Loucy (cell line): Measurements from ENCODE around the gene DDB1.

Experiments
- H2AFZ ChIP-seq: fragments of 200-600 bp; sonication (generic); 2 replicates; pipeline ENCODE4 v1.6.0; 2016; ENCODE audit warnings: antibody characterized with exemption, mild to moderate bottlenecking, low read length, moderate library complexity
- H3F3A ChIP-seq: fragments of 200-600 bp; 2 replicates; pipeline ENCODE4 v1.6.0; 2016; ENCODE audit warnings: antibody characterized with exemption, low read depth, mild to moderate bottlenecking
- H3K27me3 ChIP-seq: fragments of 200-600 bp; sonication (generic); 2 replicates; pipeline ENCODE4 v1.6.1; 2014; ENCODE audit warnings: low read length, mild to moderate bottlenecking; ENCODE audit not compliant: insufficient read depth, poor library complexity, severe bottlenecking
- H3K36me3 ChIP-seq: fragments of 200-600 bp; sonication (generic); 2 replicates; pipeline ENCODE4 v1.6.1; 2016; ENCODE audit warnings: low read length; ENCODE audit not compliant: insufficient read depth
- H3K4me1 ChIP-seq: fragments of 200-600 bp; sonication (generic); 2 replicates; pipeline ENCODE4 v1.5.1; 2014; ENCODE audit warnings: low read length, mild to moderate bottlenecking; ENCODE audit not compliant: insufficient read depth, poor library complexity, severe bottlenecking
- H3K4me2 ChIP-seq: fragments of 200-600 bp; sonication (generic); 2 replicates; pipeline ENCODE4 v1.6.0; 2014; ENCODE audit warnings: antibody characterized with exemption, low read length, low read depth, mild to moderate bottlenecking; ENCODE audit not compliant: poor library complexity, severe bottlenecking
- H3K4me3 ChIP-seq: fragments of 200-600 bp; sonication (generic); 2 replicates; pipeline ENCODE4 v1.5.1; 2014; ENCODE audit warnings: low read length, mild to moderate bottlenecking, mixed read lengths; ENCODE audit not compliant: poor library complexity, severe bottlenecking
- H3K79me2 ChIP-seq: fragments of 200-600 bp; sonication (generic); 2 replicates; pipeline ENCODE4 v1.6.1; 2014; ENCODE audit warnings: low read length; ENCODE audit not compliant: insufficient read depth
- H3K9ac ChIP-seq: fragments of 200-600 bp; sonication (generic); 2 replicates; pipeline ENCODE4 v1.6.0; 2014; ENCODE audit warnings: mild to moderate bottlenecking, low read depth, low read length, moderate library complexity; ENCODE audit not compliant: poor library complexity, severe bottlenecking
- H3K9me2 ChIP-seq: fragments of 200-600 bp; sonication (generic); replicated peaks from 2 replicates; pipeline ENCODE4 v1.6.1; 2016; ENCODE audit warnings: low read depth, low read length, mixed read lengths
- H3K9me3 ChIP-seq: fragments of 200-600 bp; sonication (generic); 2 replicates; pipeline ENCODE4 v1.6.1; 2014; ENCODE audit warnings: mild to moderate bottlenecking, antibody characterized with exemption, low read length, low read depth; ENCODE audit not compliant: insufficient read depth
- H4K20me1 ChIP-seq: fragments of 200-600 bp; sonication (generic); 2 replicates; pipeline ENCODE4 v1.6.0; 2014; ENCODE audit warnings: antibody characterized with exemption, low read length, mild to moderate bottlenecking; ENCODE audit not compliant: insufficient read depth, poor library complexity, severe bottlenecking
- CTCF ChIP-seq: fragments of 200-600 bp; sonication (generic); conservative IDR thresholded peaks from 2 replicates; pipeline ENCODE4 v1.5.1; 2014; ENCODE audit warnings: mild to moderate bottlenecking, antibody characterized with exemption, low read length
- EZH2phosphoT487 ChIP-seq: fragments of 200-600 bp; IDR thresholded peaks from 2 replicates; pipeline ENCODE4 v1.6.1; 2018; ENCODE audit warnings: antibody characterized with exemption, mild to moderate bottlenecking, moderate library complexity, borderline replicate concordance

The DDB1 gene

GRCh38 chr11:61292356-61292755 lies 40.5 kb downstream of the DDB1 start:
- Histone ChIP-seq H3K9me3 (no peaks in the 10 kb centered on the region), H3F3A (no peaks in the 10 kb centered on the region), H3K9me2 (no peaks in the 10 kb centered on the region), H4K20me1 (no peaks in the 10 kb centered on the region), H3K9ac (no peak overlapping the region), H3K4me1 (peaks cover 12% of the 10 kb centered on the region), H3K79me2 (no peaks in the 10 kb centered on the region), H3K4me2 (no peak overlapping the region), H3K4me3 (no peak overlapping the region), H3K36me3 (peaks cover under 1% of the 10 kb centered on the region; the same call in 1 of the 2 replicates), H2AFZ (no peak overlapping the region), H3K27me3 (no peaks in the 10 kb centered on the region)
- no peak for TF ChIP-seq CTCF
- TF ChIP-seq EZH2phosphoT487: no peak

GRCh38 chr11:61290905-61291690 lies 41.8 kb downstream of the DDB1 start:
- no peaks in the 10 kb centered on the region for H3F3A ChIP-seq
- TF ChIP-seq CTCF (peak; percentile 52), EZH2phosphoT487 (no peak)
- H3K4me3 ChIP-seq: no peak overlapping the region
- no peaks in the 10 kb centered on the region for H3K27me3 ChIP-seq
- H4K20me1 ChIP-seq: no peaks in the 10 kb centered on the region
- H3K9ac ChIP-seq: no peak overlapping the region
- peaks cover 12% of the 10 kb centered on the region for H3K4me1 ChIP-seq
- H3K36me3 ChIP-seq: no peaks in the 10 kb centered on the region
- no peaks in the 10 kb centered on the region for H3K79me2 ChIP-seq
- H3K4me2 ChIP-seq: no peak overlapping the region
- H2AFZ ChIP-seq: no peak overlapping the region
- no peaks in the 10 kb centered on the region for H3K9me2 ChIP-seq
- no peaks in the 10 kb centered on the region for H3K9me3 ChIP-seq

GRCh38 chr11:61287338-61287977 lies 45.4 kb downstream of the DDB1 start:
- Histone ChIP-seq H4K20me1 (no peaks in the 10 kb centered on the region), H3K36me3 (no peaks in the 10 kb centered on the region), H3K27me3 (no peaks in the 10 kb centered on the region), H3F3A (no peaks in the 10 kb centered on the region), H3K9me2 (no peaks in the 10 kb centered on the region), H3K4me1 (no peaks in the 10 kb centered on the region), H3K4me2 (no peak overlapping the region), H3K9me3 (no peaks in the 10 kb centered on the region), H2AFZ (no peak overlapping the region), H3K79me2 (no peaks in the 10 kb centered on the region), H3K9ac (no peak overlapping the region), H3K4me3 (no peak overlapping the region)
- TF ChIP-seq EZH2phosphoT487: no peak
- no peak for TF ChIP-seq CTCF
